Esophagus muscularis mucosa (tissue), 4 donors: ENCODE results near the gene DNAAF5. TPM values are rescaled to one million over a fixed set of nuclear protein-coding genes. Genes with fewer than 3 reads are reported as not detected.
"Not testable (repeated sequence)": the region's sequence is repeated elsewhere in the genome, so short reads cannot be mapped to it uniquely, and the experiment has no call there.

Experiments
- DNase-seq: peaks from one replicate; pipeline ENCODE4 v3.0.0-alpha.2; 2017; ENCODE audit errors: extremely low spot score
- H3K27ac ChIP-seq, 4 donors: fragments of 200-600 bp; sonication (generic); replicated peaks in 1 of 4; 1 replicate in 3 of 4; 2 replicates in 1 of 4; pipeline ENCODE4 v1.5.1; 2016 to 2019; ENCODE audit warnings: mild to moderate bottlenecking in 1 of 4
- H3K27me3 ChIP-seq, 4 donors: fragments of 200-600 bp; sonication (generic); one replicate each; pipeline versions ENCODE4 v1.5.1 to v1.6.0; 2016 to 2019
- H3K36me3 ChIP-seq, 4 donors: fragments of 200-600 bp; sonication (generic); one replicate each; pipeline ENCODE4 v1.5.1; 2016 to 2019
- H3K4me1 ChIP-seq, 4 donors: fragments of 200-600 bp; sonication (generic); one replicate each; pipeline ENCODE4 v1.5.1; 2016 to 2019
- H3K4me3 ChIP-seq, 4 donors: fragments of 200-600 bp; sonication (generic); 1 replicate in 2 of 4; 2 replicates in 2 of 4; pipeline ENCODE4 v1.5.1; 2016 to 2019; ENCODE audit warnings: mild to moderate bottlenecking in 4 of 4, moderate library complexity in 1 of 4
- H3K9me3 ChIP-seq, 4 donors: fragments of 200-600 bp; sonication (generic); 1 replicate in 3 of 4; 2 replicates in 1 of 4; pipeline ENCODE4 v1.5.1; 2016 to 2019
- CTCF ChIP-seq, 3 experiments: fragments of 200-600 bp in 2 of 3; fragments of 450-650 bp in 1 of 3; sonication (generic) in 2 of 3; IDR thresholded peaks; one replicate each; pipeline ENCODE4 v1.5.1; 2017 to 2019; ENCODE audit warnings: antibody characterized with exemption in 3 of 3, mild to moderate bottlenecking in 2 of 3, moderate library complexity in 1 of 3
- EP300 ChIP-seq: sonication (generic); formaldehyde crosslinking; IDR thresholded peaks from one replicate; pipeline ENCODE4 v1.6.1; 2017; ENCODE audit warnings: antibody characterized with exemption
- POLR2A ChIP-seq: fragments of 450-650 bp; IDR thresholded peaks from one replicate; pipeline ENCODE4 v1.6.1; 2017; ENCODE audit warnings: antibody characterized with exemption, moderate library complexity, mild to moderate bottlenecking, low read depth
- POLR2AphosphoS5 ChIP-seq, 2 donors: sonication (generic); formaldehyde crosslinking; IDR thresholded peaks; one replicate each; pipeline ENCODE4 v1.6.1; 2017; ENCODE audit warnings: antibody characterized with exemption in 2 of 2
- WGBS: methylation state at CpG from one replicate; pipeline ENCODE4 v1.1.5; 2018; 5-methylcytosine and 5-hydroxymethylcytosine counted together
- intact Hi-C: fragments of 100-400 bp; cut with DNase I; formaldehyde crosslinking; loops from one replicate; pipeline ENCODE4 v1.15.1; 2023
- total RNA-seq, 4 donors: library from RNA; depleted of rRNA; stranded (reverse); fragments of >200 nt; gene quantifications; one replicate each; pipeline versions ENCODE4 v1.1.0 to v1.2.1, GENCODE V29; 2016

DNAAF5 gene
- total RNA-seq, 4 donors from 2014 or later: 21.2 to 32.7 (median 29.4) TPM

- DNase-seq: no peak
- intact Hi-C loops: loop anchor here (2.0 to 10.0 kb wide), 2 partner anchors 47 to 85 kb away; partner anchors contain the start of gene SUN1
- H3K27me3 ChIP-seq: no peaks in the 10 kb centered on the region
- TF ChIP-seq POLR2A (no peak), POLR2AphosphoS5 (IDR thresholded peaks at IDR 0.05) (no peak), EP300 (no peak), CTCF (IDR thresholded peaks at IDR 0.05) (no peak)
- 95% methylated on average over 12 of the region's 27 CpGs for WGBS
- H3K9me3 ChIP-seq: no peaks in the 10 kb centered on the region
- H3K27ac ChIP-seq: no peak overlapping the region
- peaks cover 8 to 26% (median 10%) of the 10 kb centered on the region in 4 donors for H3K4me1 ChIP-seq
- H3K4me3 ChIP-seq: no peak overlapping the region
- H3K36me3 ChIP-seq: peaks cover 0 to 33% (median 31%) of the 10 kb centered on the region in 4 donors
Observed at GRCh38 chr7:787332-788240, 61.1 kb downstream of the DNAAF5 start.

- no peaks in the 10 kb centered on the region for H3K36me3 ChIP-seq
- WGBS: 52% methylated on average over 5 of the region's 5 CpGs
- no peak overlapping the region for H3K4me3 ChIP-seq
- no peak for DNase-seq
- H3K27me3 ChIP-seq: no peaks in the 10 kb centered on the region
- no peak for TF ChIP-seq EP300
- TF ChIP-seq POLR2A: no peak
- no peak for TF ChIP-seq POLR2AphosphoS5 (IDR thresholded peaks at IDR 0.05)
- TF ChIP-seq CTCF (IDR thresholded peaks at IDR 0.05): no peak
- no peak overlapping the region for H3K27ac ChIP-seq
- peaks cover 2 to 19% (median 9%) of the 10 kb centered on the region in 4 donors for H3K4me1 ChIP-seq
- H3K9me3 ChIP-seq: no peaks in the 10 kb centered on the region
- intact Hi-C loops: no loop called here
Observed at GRCh38 chr7:791519-791918, 65.0 kb downstream of the DNAAF5 start.

GRCh38 chr7:794207-794606 lies 67.7 kb downstream of the DNAAF5 start:
- Histone ChIP-seq H3K4me3 (no peak overlapping the region), H3K36me3 (no peaks in the 10 kb centered on the region), H3K4me1 (peaks cover 0 to 30% (median 20%) of the 10 kb centered on the region in 4 donors), H3K9me3 (no peaks in the 10 kb centered on the region), H3K27me3 (no peaks in the 10 kb centered on the region), H3K27ac (peak overlapping the region in 1 of 4 donors; percentile 3)
- intact Hi-C loops: no loop called here
- no peak for DNase-seq
- 56% methylated on average over 5 of the region's 5 CpGs for WGBS
- TF ChIP-seq POLR2A: no peak
- TF ChIP-seq EP300: no peak
- no peak for TF ChIP-seq POLR2AphosphoS5 (IDR thresholded peaks at IDR 0.05)
- no peak for TF ChIP-seq CTCF (IDR thresholded peaks at IDR 0.05)

- H3K9me3 ChIP-seq: no peaks in the 10 kb centered on the region
- H3K4me1 ChIP-seq: peaks cover 0 to 30% (median 20%) of the 10 kb centered on the region in 4 donors
- WGBS: 96% methylated on average over 10 of the region's 31 CpGs
- TF ChIP-seq POLR2A (no peak), EP300 (no peak), CTCF (IDR thresholded peaks at IDR 0.05) (no peak), POLR2AphosphoS5 (IDR thresholded peaks at IDR 0.05) (no peak)
- peak overlapping the region in 1 of 4 donors; percentile 3 for H3K27ac ChIP-seq
- H3K27me3 ChIP-seq: no peaks in the 10 kb centered on the region
- H3K36me3 ChIP-seq: no peaks in the 10 kb centered on the region
- DNase-seq: no peak
- intact Hi-C loops: no loop called here
- H3K4me3 ChIP-seq: no peak overlapping the region
Observed at GRCh38 chr7:794671-795329, 68.3 kb downstream of the DNAAF5 start.

- DNase-seq, H3K27me3 ChIP-seq, H3K9me3 ChIP-seq, H3K36me3 ChIP-seq, intact Hi-C loops, H3K4me3 ChIP-seq: not testable (repeated sequence)
- Histone ChIP-seq H3K27ac (peak overlapping the region; percentile 74 to 83 (median 80)), H3K4me1 (peaks cover 10 to 43% (median 32%) of the 10 kb centered on the region in 4 donors)
- 89% methylated on average over 4 of the region's 10 CpGs for WGBS
Observed at GRCh38 chr7:796434-797169, 70.1 kb downstream of the DNAAF5 start.
